K562 (cell line): Measurements from ENCODE around the gene RPL18A. TPM values are rescaled to one million over a fixed set of nuclear protein-coding genes. Genes with fewer than 3 reads are reported as not detected.

ENCODE experiments used
- ATAC-seq: fragments of 200-7000 bp; cut with Tn5 transposase; 3 replicates; pipeline ENCODE4 v1.9.1; 2020; ENCODE audit warnings: moderate library complexity
- BruUV-seq: library from RNA; stranded (reverse); fragments of 400-500 nt; replicated peaks from 2 replicates; lab custom pipeline; 2021; lab: Mats Ljungman, UMichigan
- CTCF ChIA-PET: fragments of 300-600 bp; formaldehyde crosslinking; extraction: SDS; loops from one replicate; lab custom pipeline; 2021; ENCODE audit warnings: low intra/inter-chr PET ratio; lab: Yijun Ruan, JAX
- POLR2A ChIA-PET: fragments of 300-600, 350-650 bp; sonication (Branson Sonifier 250); formaldehyde crosslinking; extraction: SDS; loops from one replicate; lab custom pipeline; 2021; ENCODE audit warnings: antibody characterized with exemption, inconsistent platforms; lab: Yijun Ruan, JAX
- DNase-seq, 4 experiments: peaks; one replicate each; pipeline versions ENCODE4 v3.0.0 to v3.0.0-alpha.2; 2011 to 2018; ENCODE audit warnings: low spot score in 3 of 4, mixed read lengths in 3 of 4; ENCODE audit errors: extremely low read depth in 1 of 4
- FAIRE-seq: peaks from 2 replicates; lab custom pipeline; 2011; peaks lifted over from hg19 to GRCh38; lab: Jason Lieb, UNC
- H2AFZ ChIP-seq: 2 replicates; pipeline ENCODE4 v1.6.0; 2011; ENCODE audit warnings: low read depth, low read length, control low read depth, inconsistent platforms
- H3K27ac ChIP-seq: fragments of 200-600 bp; 3 replicates; pipeline ENCODE4 v1.8.0; 2011; ENCODE audit warnings: low read depth, mild to moderate bottlenecking, control low read depth, inconsistent platforms, low read length, moderate library complexity, mixed read lengths; ENCODE audit errors: extremely low read depth
- H3K27me3 ChIP-seq, 2 experiments: fragments of 300-600 bp in 1 of 2; 2 replicates in 1 of 2; 3 replicates in 1 of 2; pipeline versions ENCODE4 v1.6.0 to v1.8.0; 2011; ENCODE audit warnings: inconsistent platforms in 2 of 2, low read length in 2 of 2, mild to moderate bottlenecking in 1 of 2, mixed read lengths in 1 of 2, moderate library complexity in 1 of 2; ENCODE audit not compliant: control insufficient read depth in 2 of 2, insufficient read depth in 2 of 2
- H3K36me3 ChIP-seq: fragments of 300-600 bp; 3 replicates; pipeline ENCODE4 v1.8.0; 2011; ENCODE audit warnings: mild to moderate bottlenecking, low read length, inconsistent platforms; ENCODE audit not compliant: control insufficient read depth, insufficient read depth
- H3K4me1 ChIP-seq, 2 experiments: fragments of 200-600 bp in 1 of 2; replicated peaks in 1 of 2; 2 replicates in 1 of 2; 3 replicates in 1 of 2; pipeline versions ENCODE4 v1.5.1 to v1.8.0; 2011; ENCODE audit warnings: inconsistent platforms in 2 of 2, low read length in 2 of 2, mild to moderate bottlenecking in 1 of 2, mixed read lengths in 1 of 2, moderate library complexity in 1 of 2; ENCODE audit not compliant: control insufficient read depth in 2 of 2, insufficient read depth in 2 of 2
- H3K4me2 ChIP-seq: 2 replicates; pipeline ENCODE4 v1.6.1; 2011; ENCODE audit warnings: low read length, control low read depth, inconsistent platforms, mixed read lengths; ENCODE audit not compliant: insufficient read depth
- H3K4me3 ChIP-seq: fragments of 200-600 bp; sonication (generic), shearing (Covaris generic); 2 replicates; pipeline ENCODE4 v1.5.1; 2016; ENCODE audit warnings: control low read depth, inconsistent platforms
- H3K79me2 ChIP-seq: fragments of 200-600 bp; 3 replicates; pipeline ENCODE4 v1.8.0; 2011; ENCODE audit warnings: low read length, inconsistent platforms; ENCODE audit not compliant: control insufficient read depth, insufficient read depth
- H3K9ac ChIP-seq, 2 experiments: 2 replicates each; pipeline versions ENCODE4 v1.6.0 to v1.6.1; 2011; ENCODE audit warnings: low read depth in 2 of 2, low read length in 2 of 2, control low read depth in 1 of 2, inconsistent platforms in 1 of 2, mild to moderate bottlenecking in 1 of 2, mixed read lengths in 1 of 2; ENCODE audit not compliant: insufficient read depth in 1 of 2
- H3K9me1 ChIP-seq: one replicate; pipeline ENCODE4 v1.6.0; 2011; ENCODE audit warnings: inconsistent platforms, mild to moderate bottlenecking, low read length, moderate library complexity; ENCODE audit not compliant: control insufficient read depth, insufficient read depth
- H3K9me3 ChIP-seq: replicated peaks from 2 replicates; pipeline ENCODE4 v1.5.1; 2011; ENCODE audit warnings: low read depth, low read length, inconsistent platforms; ENCODE audit not compliant: control insufficient read depth, insufficient read depth
- H4K20me1 ChIP-seq: replicated peaks from 2 replicates; pipeline ENCODE4 v1.6.1; 2011; ENCODE audit warnings: low read length, inconsistent platforms, mixed read lengths; ENCODE audit not compliant: control insufficient read depth, insufficient read depth
- AFF4 ChIP-seq: sonication (generic); formaldehyde crosslinking; IDR thresholded peaks from 2 replicates; pipeline ENCODE4 v1.8.0; 2023; ENCODE audit warnings: mild to moderate bottlenecking, missing genetic modification reagents
- CTCFL ChIP-seq: IDR thresholded peaks from 2 replicates; pipeline ENCODE4 v1.6.1; 2011; ENCODE audit warnings: borderline replicate concordance, low read depth, mild to moderate bottlenecking, moderate library complexity, low read length; ENCODE audit not compliant: insufficient read depth, poor library complexity, severe bottlenecking
- NFIC ChIP-seq: fragments of 450-650 bp; IDR thresholded peaks from 2 replicates; pipeline ENCODE4 v1.6.1; 2017; ENCODE audit warnings: mild to moderate bottlenecking, inconsistent platforms
- NFIX ChIP-seq: fragments of 250-450 bp; sonication (Bioruptor Pico); IDR thresholded peaks from 2 replicates; pipeline ENCODE4 v1.4.0; 2020; ENCODE audit warnings: low read depth, mild to moderate bottlenecking, moderate library complexity
- SLC30A9 ChIP-seq: fragments of 250-450 bp; sonication (Bioruptor Pico); IDR thresholded peaks from 2 replicates; pipeline ENCODE4 v1.8.0; 2022; ENCODE audit warnings: mild to moderate bottlenecking, moderate library complexity
- VEZF1 ChIP-seq: fragments of 200-800 bp; sonication (Bioruptor generic); IDR thresholded peaks from 2 replicates; pipeline ENCODE4 v1.6.1; 2017; ENCODE audit warnings: missing genetic modification characterization, missing compliant biosample characterization
- ZFP1 ChIP-seq: fragments of 450-650 bp; formaldehyde crosslinking; IDR thresholded peaks from 2 replicates; pipeline ENCODE4 v1.4.0; 2020; ENCODE audit warnings: mild to moderate bottlenecking, mixed read lengths
- ZFP36 ChIP-seq: fragments of 150-350 bp; IDR thresholded peaks from 2 replicates; pipeline ENCODE4 v1.6.1; 2018; ENCODE audit warnings: low read length, low read depth; ENCODE audit not compliant: partially characterized antibody
- ZNF507 ChIP-seq: conservative IDR thresholded peaks from 2 replicates; pipeline ENCODE4 v1.6.1; 2017; ENCODE audit warnings: missing genetic modification characterization, missing compliant biosample characterization
- ZNF584 ChIP-seq: fragments of 200-800 bp; sonication (Bioruptor generic); IDR thresholded peaks from 2 replicates; pipeline ENCODE4 v1.6.1; 2016; ENCODE audit warnings: low read depth, mild to moderate bottlenecking, missing genetic modification characterization, missing compliant biosample characterization
- WGBS: fragments of 100-300 bp; shearing (Covaris generic); methylation state at CpG from one replicate; pipeline ENCODE4 v1.1.6; 2016; ENCODE audit warnings: low coverage, mixed read lengths; ENCODE audit not compliant: insufficient coverage; ENCODE audit errors: missing lambda C conversion rate; 5-methylcytosine and 5-hydroxymethylcytosine counted together
- in situ Hi-C: fragments of 300-500 bp; cut with MboI; formaldehyde crosslinking; loops from 4 replicates; pipeline ENCODE4 v1.15.0; 2018; ENCODE audit warnings: inconsistent platforms, mixed read lengths
- intact Hi-C: fragments of 100-400 bp; cut with micrococcal nuclease; formaldehyde crosslinking; loops from 2 replicates; pipeline ENCODE4 v1.14.2; 2022
- polyA plus RNA-seq, 8 experiments: library from polyadenylated mRNA; depleted of rRNA in 4 of 8; stranded (reverse) in 5 of 8; unstranded in 3 of 8; fragments of >200 nt; fragmentation: Nextera tagmentation in 2 of 8; fragmentation: Illumina TruSeq in 1 of 8; extraction: Ambion mirVana in 2 of 8; extraction: Trizol in 1 of 8; gene quantifications; 2 replicates each; pipeline versions ENCODE4 v1.2.1 to v1.2.3, GENCODE V29; 2011 to 2014; ENCODE audit warnings: inconsistent platforms in 1 of 8, missing spikeins in 1 of 8
- total RNA-seq, 7 experiments: library from RNA; depleted of rRNA in 6 of 7; stranded (reverse); fragments of >200 nt in 6 of 7; fragmentation: Illumina TruSeq in 2 of 7; extraction: Trizol in 2 of 7; gene quantifications; 2 replicates each; pipeline versions ENCODE4 v1.2.1 to v1.2.3, GENCODE V29; 2011 to 2021; ENCODE audit warnings: low replicate concordance in 1 of 7

Gene RPL18A
- total and polyA plus RNA-seq, 9 of the 15 experiments (the other 6 are each of a cell fraction or from before 2014, with no cell fraction given), result 626 to 2,882 (median 1,895) TPM

GRCh38 chr19:17871032-17871877 lies 11.5 kb downstream of the RPL18A start:
- H2AFZ ChIP-seq, result no peak overlapping the region
- H3K9me3 ChIP-seq, result no peaks in the 10 kb centered on the region
- FAIRE-seq, result no peak
- in situ Hi-C loops, result no loop called here
- peak overlapping the region in 1 of 2 experiments; percentile 3; a peak in 1 of 4 replicates for H3K9ac ChIP-seq
- no peak overlapping the region for H3K4me2 ChIP-seq
- peaks cover 0 to 40% of the 10 kb centered on the region in 2 experiments; a peak in 3 of 5 replicates for H3K4me1 ChIP-seq
- H3K9me1 ChIP-seq, result no peaks in the 10 kb centered on the region
- H3K36me3 ChIP-seq, result no peaks in the 10 kb centered on the region
- no peak overlapping the region for H3K4me3 ChIP-seq
- ChIA-PET CTCF (interaction anchor here (2.4 kb wide), 1 partner anchor 61 kb away, joined by 31 read pairs; the partner anchor contains the start of gene CCDC124), POLR2A (interaction anchor here (0.6 to 3.1 kb wide), 3 partner anchors 11 to 430 kb away, joined by 3 to 24 read pairs (median 20); partner anchors contain the start of genes CCDC124 and RPL18A)
- WGBS, result 16% methylated on average over 10 of the region's 10 CpGs
- 0 out of 2 replicates have a peak, but pooled peaks cover 6% of the 10 kb centered on the region for H4K20me1 ChIP-seq
- no peaks in the 10 kb centered on the region for H3K79me2 ChIP-seq
- no peak for ATAC-seq
- DNase-seq, result no peak
- H3K27ac ChIP-seq, result no peak overlapping the region
- H3K27me3 ChIP-seq, result peaks cover 4 to 9% of the 10 kb centered on the region in 2 experiments; a peak in 2 of 5 replicates
- intact Hi-C loops, result no loop called here
- no TSS peak for BruUV-seq
- TF ChIP-seq CTCFL (no peak), ZNF584 (CRISPR knock-in tag) (no peak), SLC30A9 (no peak), ZFP36 (peak; percentile 29), VEZF1 (CRISPR knock-in tag) (no peak), AFF4 (CRISPR knock-in tag) (no peak), ZNF507 (tag) (no peak), NFIC (peak; percentile 98), ZFP1 (CRISPR knock-in tag) (no peak), NFIX (peak; percentile 87)
